GM21526 (cell line): ENCODE results near the gene DOCK3.

Source experiments
- ATAC-seq: cut with Tn5 transposase; IDR thresholded peaks from one replicate; pipeline ENCODE4 v1.9.1; 2021; ENCODE audit warnings: moderate library complexity; ENCODE audit not compliant: unreplicated experiment, low FRiP score

Gene DOCK3

GRCh38 chr3:51392355-51393133 is 717.8 kb downstream of the DOCK3 start:
- no peak for ATAC-seq

- no peak for ATAC-seq
These were observed 718.4 kb downstream of the DOCK3 start for GRCh38 chr3:51393134-51393495.

GRCh38 chr3:51393564-51393963 is 718.8 kb downstream of the DOCK3 start:
- no peak for ATAC-seq

- ATAC-seq = no peak
These were observed 719.8 kb downstream of the DOCK3 start for GRCh38 chr3:51394541-51394940.

GRCh38 chr3:51395493-51396213 is 720.9 kb downstream of the DOCK3 start:
- ATAC-seq = no peak

GRCh38 chr3:51396401-51396800 is 721.7 kb downstream of the DOCK3 start:
- no peak for ATAC-seq

GRCh38 chr3:51397392-51397791 is 722.7 kb downstream of the DOCK3 start:
- ATAC-seq = no peak

GRCh38 chr3:51398595-51399310 is 724.0 kb downstream of the DOCK3 start:
- no peak for ATAC-seq

- no peak for ATAC-seq
These were observed 725.4 kb downstream of the DOCK3 start for GRCh38 chr3:51400166-51400565.

- ATAC-seq = no peak
These were observed 727.0 kb downstream of the DOCK3 start for GRCh38 chr3:51401735-51402134.

- ATAC-seq = no peak
These were observed 728.9 kb downstream of the DOCK3 start for GRCh38 chr3:51403675-51404074.

- ATAC-seq = no peak
These were observed 733.3 kb downstream of the DOCK3 start for GRCh38 chr3:51408021-51408420.

GRCh38 chr3:51408813-51409212 is 734.1 kb downstream of the DOCK3 start:
- ATAC-seq = no peak

- no peak for ATAC-seq
These were observed 747.5 kb downstream of the DOCK3 start for GRCh38 chr3:51422211-51422610.

GRCh38 chr3:51426921-51427320 is 752.2 kb downstream of the DOCK3 start:
- no peak for ATAC-seq

GRCh38 chr3:51429138-51429537 is 754.4 kb downstream of the DOCK3 start:
- no peak for ATAC-seq
